Esophagus muscularis mucosa (tissue), 4 donors: ENCODE measurements around the gene ANKRD44.

Experiments
- EP300 ChIP-seq: sonication (generic); formaldehyde crosslinking; IDR thresholded peaks from one replicate; pipeline ENCODE4 v1.6.1; 2017; ENCODE audit warnings: antibody characterized with exemption
- POLR2A ChIP-seq: fragments of 450-650 bp; IDR thresholded peaks from one replicate; pipeline ENCODE4 v1.6.1; 2017; ENCODE audit warnings: antibody characterized with exemption, moderate library complexity, mild to moderate bottlenecking, low read depth
- POLR2AphosphoS5 ChIP-seq, 2 donors: sonication (generic); formaldehyde crosslinking; IDR thresholded peaks; one replicate each; pipeline ENCODE4 v1.6.1; 2017; ENCODE audit warnings: antibody characterized with exemption in 2 of 2
- TF ChIP-seq, protein P1 (sequence below), 3 experiments: fragments of 200-600 bp in 2 of 3; fragments of 450-650 bp in 1 of 3; sonication (generic) in 2 of 3; IDR thresholded peaks; one replicate each; pipeline ENCODE4 v1.5.1; 2017 to 2019; ENCODE audit warnings: antibody characterized with exemption in 3 of 3, mild to moderate bottlenecking in 2 of 3, moderate library complexity in 1 of 3

DNA sequence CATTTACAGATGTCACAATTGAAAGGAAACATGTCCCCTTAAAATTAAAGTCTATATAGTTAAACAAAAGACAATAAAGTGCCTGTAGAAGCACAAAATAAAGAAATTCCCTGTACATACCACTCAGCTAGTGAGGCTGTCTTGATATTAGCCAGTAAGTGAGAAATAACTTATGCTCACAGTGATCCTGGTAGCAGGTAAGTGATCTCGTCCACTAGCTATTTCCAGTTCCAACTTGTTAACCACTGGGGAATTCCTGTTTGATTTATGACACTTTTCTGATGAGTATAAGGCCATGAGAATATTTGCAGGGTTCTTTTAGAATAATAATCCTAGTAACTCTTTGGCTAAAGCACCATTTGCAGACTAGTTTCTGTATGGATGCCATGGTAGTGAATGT is 256.1 kb downstream of the ANKRD44 start:
- TF ChIP-seq EP300: no peak
- TF ChIP-seq POLR2A: no peak
- TF ChIP-seq, protein P1, sequence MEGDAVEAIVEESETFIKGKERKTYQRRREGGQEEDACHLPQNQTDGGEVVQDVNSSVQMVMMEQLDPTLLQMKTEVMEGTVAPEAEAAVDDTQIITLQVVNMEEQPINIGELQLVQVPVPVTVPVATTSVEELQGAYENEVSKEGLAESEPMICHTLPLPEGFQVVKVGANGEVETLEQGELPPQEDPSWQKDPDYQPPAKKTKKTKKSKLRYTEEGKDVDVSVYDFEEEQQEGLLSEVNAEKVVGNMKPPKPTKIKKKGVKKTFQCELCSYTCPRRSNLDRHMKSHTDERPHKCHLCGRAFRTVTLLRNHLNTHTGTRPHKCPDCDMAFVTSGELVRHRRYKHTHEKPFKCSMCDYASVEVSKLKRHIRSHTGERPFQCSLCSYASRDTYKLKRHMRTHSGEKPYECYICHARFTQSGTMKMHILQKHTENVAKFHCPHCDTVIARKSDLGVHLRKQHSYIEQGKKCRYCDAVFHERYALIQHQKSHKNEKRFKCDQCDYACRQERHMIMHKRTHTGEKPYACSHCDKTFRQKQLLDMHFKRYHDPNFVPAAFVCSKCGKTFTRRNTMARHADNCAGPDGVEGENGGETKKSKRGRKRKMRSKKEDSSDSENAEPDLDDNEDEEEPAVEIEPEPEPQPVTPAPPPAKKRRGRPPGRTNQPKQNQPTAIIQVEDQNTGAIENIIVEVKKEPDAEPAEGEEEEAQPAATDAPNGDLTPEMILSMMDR (IDR thresholded peaks at IDR 0.05): no peak
- TF ChIP-seq POLR2AphosphoS5 (IDR thresholded peaks at IDR 0.05): no peak
